RCC 7860 (cell line): ENCODE data around the gene TNIP1.

ENCODE experiments used
- DNase-seq: peaks from one replicate; pipeline ENCODE4 v3.0.0-alpha.2; 2015; ENCODE audit warnings: low spot score
- FAIRE-seq: peaks from 2 replicates; lab custom pipeline; 2012; peaks lifted over from hg19 to GRCh38; lab: Jason Lieb, UNC

Gene TNIP1

GRCh38 chr5:151047814-151048425 is 32.9 kb downstream of the TNIP1 start:
- no peak for FAIRE-seq
- DNase-seq = no peak

DNA sequence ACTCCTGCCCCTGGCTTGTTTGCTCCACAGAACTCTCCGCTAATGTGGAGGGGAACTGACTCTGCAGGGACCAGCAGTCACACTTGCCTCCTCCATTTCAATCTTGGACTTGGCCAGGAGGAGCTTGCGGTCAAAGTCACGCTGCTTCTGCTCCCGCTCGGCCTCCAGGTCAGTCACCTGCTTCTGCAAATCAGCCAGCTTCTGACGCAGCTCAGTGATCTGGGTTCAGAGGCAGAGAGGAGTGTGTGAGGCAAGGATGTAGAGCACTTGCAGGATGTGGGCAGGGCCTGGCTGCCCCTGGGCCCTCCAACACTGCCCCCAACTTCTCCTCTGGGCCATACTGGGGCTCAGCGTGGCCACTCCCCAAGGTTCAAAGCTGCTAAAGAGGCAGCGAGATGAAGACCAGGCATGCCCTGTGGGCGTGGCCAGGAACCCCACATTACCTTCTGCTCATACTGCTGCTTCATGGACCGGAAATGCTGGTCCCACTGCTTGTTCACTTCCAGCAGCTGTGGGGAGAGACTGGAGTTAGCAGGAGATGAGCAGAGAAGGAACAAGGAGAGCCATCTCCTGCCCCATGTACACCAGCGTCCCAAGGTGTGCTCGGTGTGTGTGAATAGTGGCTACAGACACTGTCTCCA is 38.3 kb downstream of the TNIP1 start:
- no peak for FAIRE-seq

GRCh38 chr5:151041577-151042268 is 39.1 kb downstream of the TNIP1 start:
- DNase-seq (no peak), FAIRE-seq (no peak)

More for the DNA sequence above, 38.3 kb downstream of the TNIP1 start:
- DNase-seq = no peak

- DNase-seq = peak; percentile 81
- peak; percentile 64 for FAIRE-seq
Measured at GRCh38 chr5:151040211-151040747, 40.6 kb downstream of the TNIP1 start.

GRCh38 chr5:151039665-151040064 is 41.2 kb downstream of the TNIP1 start:
- FAIRE-seq (no peak), DNase-seq (no peak)

GRCh38 chr5:151038801-151039238 is 42.0 kb downstream of the TNIP1 start:
- DNase-seq = peak; percentile 22
- no peak for FAIRE-seq

GRCh38 chr5:151038412-151038745 is 42.5 kb downstream of the TNIP1 start:
- FAIRE-seq (no peak), DNase-seq (no peak)

GRCh38 chr5:151037561-151038411 is 43.0 kb downstream of the TNIP1 start:
- peak; percentile 53 for FAIRE-seq

DNA sequence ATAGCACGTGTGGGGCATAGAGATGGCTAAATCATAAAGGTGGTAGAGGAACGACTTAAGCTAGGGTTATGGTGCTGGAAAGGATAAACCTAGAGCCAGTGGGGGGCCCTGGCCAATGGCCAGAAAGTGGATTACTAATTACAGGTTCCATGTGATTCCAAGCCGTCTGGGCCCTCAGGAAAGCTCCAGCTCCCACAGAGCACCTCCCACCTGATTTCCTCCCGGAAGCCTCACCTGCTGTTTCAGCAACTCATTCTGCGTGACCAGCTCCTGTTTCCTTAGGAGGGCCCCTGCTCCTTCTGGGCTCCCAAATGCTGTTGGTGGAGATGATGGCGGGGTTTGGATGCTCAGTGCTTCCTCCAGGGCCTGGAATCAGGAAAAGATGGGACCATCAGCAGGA is 44.3 kb downstream of the TNIP1 start:
- DNase-seq = no peak
- no peak for FAIRE-seq

More at GRCh38 chr5:151037561-151038411, 43.0 kb downstream of the TNIP1 start:
- peak; percentile 45 for DNase-seq

- DNase-seq (peak; percentile 64), FAIRE-seq (no peak)
Measured at GRCh38 chr5:151034422-151035379, 46.1 kb downstream of the TNIP1 start.

- DNase-seq (no peak), FAIRE-seq (no peak)
Measured at GRCh38 chr5:151033217-151033934, 47.5 kb downstream of the TNIP1 start.

DNA sequence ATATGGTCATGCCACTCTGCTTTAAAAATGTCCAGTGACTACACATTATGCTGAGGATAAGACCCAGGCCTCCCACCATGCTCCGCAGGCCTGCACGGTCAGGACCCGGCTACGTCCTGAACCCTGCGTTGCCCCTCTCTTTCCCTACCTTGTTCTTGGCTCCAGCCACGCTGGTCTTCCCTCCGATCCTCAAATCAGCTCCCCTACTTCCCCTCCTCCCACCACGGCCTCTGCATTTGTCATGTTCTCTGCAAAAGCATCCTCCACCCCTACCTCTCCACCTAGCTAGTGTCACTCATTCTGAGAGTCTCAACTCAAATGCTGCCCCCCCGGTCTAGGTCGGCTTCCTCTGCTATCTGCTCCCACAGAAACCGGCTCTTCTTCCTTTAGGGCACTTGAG is 49.3 kb downstream of the TNIP1 start:
- DNase-seq (no peak), FAIRE-seq (no peak)

GRCh38 chr5:151030379-151030778 is 50.5 kb downstream of the TNIP1 start:
- FAIRE-seq (no peak), DNase-seq (no peak)

DNA sequence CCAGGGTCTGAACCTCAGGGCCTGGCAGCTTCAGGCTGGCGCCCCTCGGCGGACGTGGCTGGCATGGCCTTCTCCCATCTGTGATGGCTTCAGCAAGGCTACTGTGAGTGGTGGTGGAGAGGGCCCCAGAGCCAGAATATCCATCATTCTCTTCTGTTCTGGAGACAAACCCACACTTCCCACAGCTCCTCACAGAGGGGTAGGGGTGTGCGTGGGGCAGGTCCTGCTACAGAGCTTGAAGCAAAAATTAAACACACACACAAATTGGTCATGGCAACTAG is 50.8 kb downstream of the TNIP1 start:
- no peak for FAIRE-seq
- no peak for DNase-seq

- no peak for DNase-seq
- no peak for FAIRE-seq
Measured at GRCh38 chr5:151029179-151030055, 51.4 kb downstream of the TNIP1 start.

GRCh38 chr5:151028717-151029116 is 52.1 kb downstream of the TNIP1 start:
- DNase-seq (no peak), FAIRE-seq (no peak)

GRCh38 chr5:151027961-151028479 is 52.8 kb downstream of the TNIP1 start:
- DNase-seq (no peak), FAIRE-seq (no peak)

DNA sequence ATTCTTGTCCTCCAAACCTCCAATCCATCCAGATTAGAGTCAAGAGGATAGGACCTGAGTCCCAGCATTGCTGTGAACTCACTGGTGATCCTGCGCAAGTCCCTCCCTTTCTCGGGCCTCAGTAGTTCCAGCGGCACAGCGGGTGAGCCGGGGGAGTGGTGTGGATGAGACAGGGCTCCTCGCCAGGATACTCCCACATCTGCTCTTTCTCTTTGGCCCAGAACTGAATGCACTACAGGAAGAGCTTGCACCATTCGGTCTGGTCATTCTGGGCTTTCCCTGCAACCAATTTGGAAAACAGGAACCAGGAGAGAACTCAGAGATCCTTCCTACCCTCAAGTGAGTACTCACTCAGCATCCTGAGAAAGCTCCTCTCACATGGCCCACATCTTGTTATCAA is 54.2 kb downstream of the TNIP1 start:
- no peak for FAIRE-seq
- DNase-seq = no peak
